Pancreas (tissue), 10 donors: ENCODE data around the gene MRPL48. TPM values are rescaled to one million over a fixed set of nuclear protein-coding genes. Genes with fewer than 3 reads are reported as not detected.

Experiments
- ATAC-seq, 4 donors: fragments of 200-7000 bp; cut with Tn5 transposase; one replicate each; pipeline versions ENCODE4 v1.8.0 to v1.9.1; 2020; ENCODE audit warnings: mild to moderate bottlenecking in 4 of 4, moderate library complexity in 4 of 4
- DNase-seq, 6 donors: peaks; one replicate each; pipeline ENCODE4 v3.0.0-alpha.2; 2020
- FAIRE-seq: peaks from 2 replicates; lab custom pipeline; 2012; peaks lifted over from hg19 to GRCh38; lab: Jason Lieb, UNC
- H3K27ac ChIP-seq, 4 donors: fragments of 200-600 bp; sonication (generic); 1 replicate in 3 of 4; 2 replicates in 1 of 4; pipeline versions ENCODE4 v1.5.0 to v1.8.0; 2020
- H3K27me3 ChIP-seq, 4 donors: fragments of 200-600 bp; one replicate each; pipeline ENCODE4 v1.8.0; 2021
- H3K36me3 ChIP-seq, 3 donors: fragments of 200-600 bp; sonication (generic) in 1 of 3; one replicate each; pipeline versions ENCODE4 v1.5.0 to v1.8.0; 2020 to 2021
- H3K4me1 ChIP-seq, 3 donors: fragments of 200-600 bp; one replicate each; pipeline ENCODE4 v1.8.0; 2021
- H3K4me3 ChIP-seq, 4 donors: fragments of 200-600 bp; sonication (generic) in 2 of 4; one replicate each; pipeline versions ENCODE4 v1.5.0 to v1.8.0; 2020 to 2021
- H3K9me3 ChIP-seq, 4 donors: fragments of 200-600 bp; one replicate each; pipeline ENCODE4 v1.8.0; 2021
- WGBS, 2 donors: extraction: QIAGEN DNeasy Blood & Tissue Kit; methylation state at CpG; one replicate each; pipeline ENCODE4 v1.1.7; 2013; 5-methylcytosine and 5-hydroxymethylcytosine counted together
- intact Hi-C, 3 donors: fragments of 100-400 bp; cut with DNase I; formaldehyde crosslinking; loops; one replicate each; pipeline versions ENCODE4 v1.11.1 to v1.14.2; 2022
- polyA plus RNA-seq, 2 donors: library from polyadenylated mRNA; stranded (reverse); fragments of 200-250 nt; gene quantifications; one replicate each; pipeline ENCODE4 v1.2.3, GENCODE V29; 2013
- total RNA-seq, 6 donors: library from RNA; stranded (reverse); fragmentation: NEBNext Ultra II Directional in 4 of 6; extraction: Animal tissue kit (Norgen Biotek cat#: 25700) in 4 of 6; gene quantifications; one replicate each; pipeline versions ENCODE4 v1.2.1 to v1.2.4, GENCODE V29; 2021 to 2023
- TF ChIP-seq, protein P1 (sequence below), 4 donors: fragments of 200-600 bp; sonication (generic) in 3 of 4; IDR thresholded peaks; one replicate each; pipeline versions ENCODE4 v1.5.0 to v1.8.0; 2021; ENCODE audit warnings: antibody characterized with exemption in 4 of 4
- donor health status: healthy with polysubstance abuse.
- donor health status: DM: no; HTN: no; CAD: no; lungs with moderate emphysema.
- donor health status: DM: no; HTN: no; CAD: no.
- donor health status: control.
- donor health status: control.
- donor health status: Bipolar disorder and iron deficiency.
- donor health status: DM: yes; HTN: yes; CAD: no.
- donor health status: DM: no; HTN: no; CAD: no.
- donor health status: DM: no; HTN: no; CAD: no.
- donor health status: DM: yes; HTN: yes; CAD: no.

The MRPL48 gene
- total and polyA plus RNA-seq, 8 donors, result 11.8 to 22.5 (median 17.5) TPM

DNA sequence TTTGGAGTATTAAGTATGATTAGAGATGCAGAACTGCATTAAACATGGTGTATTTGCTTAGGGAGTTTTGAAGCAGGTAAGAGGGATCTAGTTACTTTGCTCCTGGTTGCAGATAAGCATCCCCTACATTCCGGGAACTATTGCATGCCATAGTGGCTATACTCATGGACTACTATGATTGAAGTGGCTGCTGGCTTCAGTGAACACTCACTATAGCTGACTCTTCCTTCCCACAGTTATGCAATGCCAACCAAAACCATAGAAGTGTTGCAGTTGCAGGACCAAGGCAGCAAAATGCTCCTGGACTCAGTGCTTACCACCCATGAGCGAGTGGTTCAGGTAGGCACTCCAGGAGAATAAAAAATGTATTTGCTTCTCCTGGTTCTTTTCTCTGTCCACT lies 72.0 kb downstream of the MRPL48 start:
- Histone ChIP-seq H3K4me1 (no peaks in the 10 kb centered on the region), H3K27ac (no peak overlapping the region), H3K4me3 (no peak overlapping the region), H3K9me3 (no peaks in the 10 kb centered on the region), H3K27me3 (no peaks in the 10 kb centered on the region), H3K36me3 (peaks cover 0 to 15% (median 0%) of the 10 kb centered on the region in 3 donors)
- ATAC-seq, result no peak
- FAIRE-seq, result no peak
- WGBS, 2 donors, result 88 to 89% methylated on average over 2 of the region's 2 CpGs
- intact Hi-C loops, result no loop called here
- TF ChIP-seq, protein P1, sequence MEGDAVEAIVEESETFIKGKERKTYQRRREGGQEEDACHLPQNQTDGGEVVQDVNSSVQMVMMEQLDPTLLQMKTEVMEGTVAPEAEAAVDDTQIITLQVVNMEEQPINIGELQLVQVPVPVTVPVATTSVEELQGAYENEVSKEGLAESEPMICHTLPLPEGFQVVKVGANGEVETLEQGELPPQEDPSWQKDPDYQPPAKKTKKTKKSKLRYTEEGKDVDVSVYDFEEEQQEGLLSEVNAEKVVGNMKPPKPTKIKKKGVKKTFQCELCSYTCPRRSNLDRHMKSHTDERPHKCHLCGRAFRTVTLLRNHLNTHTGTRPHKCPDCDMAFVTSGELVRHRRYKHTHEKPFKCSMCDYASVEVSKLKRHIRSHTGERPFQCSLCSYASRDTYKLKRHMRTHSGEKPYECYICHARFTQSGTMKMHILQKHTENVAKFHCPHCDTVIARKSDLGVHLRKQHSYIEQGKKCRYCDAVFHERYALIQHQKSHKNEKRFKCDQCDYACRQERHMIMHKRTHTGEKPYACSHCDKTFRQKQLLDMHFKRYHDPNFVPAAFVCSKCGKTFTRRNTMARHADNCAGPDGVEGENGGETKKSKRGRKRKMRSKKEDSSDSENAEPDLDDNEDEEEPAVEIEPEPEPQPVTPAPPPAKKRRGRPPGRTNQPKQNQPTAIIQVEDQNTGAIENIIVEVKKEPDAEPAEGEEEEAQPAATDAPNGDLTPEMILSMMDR (IDR thresholded peaks at IDR 0.05), result no peak
- DNase-seq, result no peak

DNA sequence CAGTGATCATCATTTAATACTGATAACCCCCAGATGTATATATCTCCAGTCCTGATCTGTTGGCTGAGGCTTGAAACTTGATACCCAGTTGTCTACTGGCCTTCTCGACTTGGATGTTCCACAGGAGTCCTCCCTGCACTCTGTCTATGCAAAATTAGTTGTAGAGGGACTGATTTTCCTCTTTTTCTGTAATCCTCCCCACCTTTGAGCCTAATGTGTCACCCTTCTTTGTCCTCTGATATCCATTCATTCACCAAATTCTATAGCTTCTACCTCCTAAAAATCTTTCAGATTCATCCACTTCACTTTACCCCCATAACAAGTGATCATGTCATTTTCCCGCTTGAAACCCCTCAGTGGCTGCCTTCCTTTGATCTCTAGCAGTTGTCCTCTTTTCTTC lies 72.5 kb downstream of the MRPL48 start:
- H3K9me3 ChIP-seq, result no peaks in the 10 kb centered on the region
- DNase-seq (no peak), ATAC-seq (no peak), FAIRE-seq (no peak)
- H3K27ac ChIP-seq, result no peak overlapping the region
- no peak overlapping the region for H3K4me3 ChIP-seq
- TF ChIP-seq, protein P1 (IDR thresholded peaks at IDR 0.05), result no peak
- peaks cover 0 to 15% (median 0%) of the 10 kb centered on the region in 3 donors for H3K36me3 ChIP-seq
- intact Hi-C loops, result no loop called here
- no peaks in the 10 kb centered on the region for H3K27me3 ChIP-seq
- no peaks in the 10 kb centered on the region for H3K4me1 ChIP-seq
- 74 to 78% methylated on average over 2 of the region's 2 CpGs for WGBS, 2 donors

DNA sequence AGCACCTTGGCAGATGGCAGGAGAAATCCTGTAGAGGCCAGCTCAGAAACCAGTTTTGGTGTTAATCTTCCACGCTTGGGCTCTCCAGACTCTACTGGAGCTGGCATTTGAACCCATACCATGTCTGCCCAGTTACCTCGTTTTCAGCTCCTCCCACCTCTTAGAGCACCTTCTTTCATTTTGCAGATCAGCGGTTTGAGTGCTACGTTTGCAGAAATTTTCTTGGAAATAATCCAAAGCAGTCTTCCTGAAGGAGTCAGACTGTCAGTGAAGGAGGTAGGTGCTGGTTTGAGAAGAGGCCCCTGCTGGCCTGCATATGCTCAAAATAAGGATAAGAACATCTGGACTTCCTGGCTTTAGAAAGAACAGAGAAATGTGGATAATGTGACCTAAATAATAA lies 75.3 kb downstream of the MRPL48 start:
- intact Hi-C loops, result no loop called here
- FAIRE-seq (no peak), DNase-seq (no peak), ATAC-seq (no peak)
- no peak overlapping the region for H3K4me3 ChIP-seq
- H3K27me3 ChIP-seq, result no peaks in the 10 kb centered on the region
- H3K27ac ChIP-seq, result no peak overlapping the region
- H3K4me1 ChIP-seq, result no peaks in the 10 kb centered on the region
- H3K9me3 ChIP-seq, result no peaks in the 10 kb centered on the region
- peaks cover 0 to 15% (median 0%) of the 10 kb centered on the region in 3 donors for H3K36me3 ChIP-seq
- TF ChIP-seq, protein P1 (IDR thresholded peaks at IDR 0.05), result no peak
- 85% methylated on average over 4 of the region's 4 CpGs for WGBS, 2 donors

DNA sequence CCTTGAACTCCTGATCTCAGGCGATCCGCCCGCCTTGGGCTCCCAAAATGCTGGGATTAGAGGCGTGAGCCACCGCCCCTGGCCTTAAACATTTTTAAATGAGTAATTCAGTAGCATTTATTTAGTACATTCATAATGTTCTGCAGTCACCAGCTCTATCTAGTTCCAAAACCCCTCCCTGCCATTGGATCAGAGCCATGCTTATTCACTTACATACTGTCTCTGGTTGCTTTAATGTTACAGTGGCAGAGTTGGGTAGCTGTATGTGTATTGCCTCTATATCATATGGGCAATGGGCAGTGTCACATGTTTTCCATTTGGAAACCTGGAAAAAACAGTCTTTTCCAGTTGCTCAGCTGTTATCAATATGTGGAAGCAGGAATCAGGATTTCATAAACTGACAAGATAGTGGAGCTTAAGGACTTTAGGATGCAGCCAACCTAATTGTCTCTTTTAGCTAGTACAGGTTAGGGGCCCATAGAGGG lies 78.5 kb downstream of the MRPL48 start:
- Histone ChIP-seq H3K4me1 (no peaks in the 10 kb centered on the region), H3K9me3 (no peaks in the 10 kb centered on the region), H3K4me3 (no peak overlapping the region), H3K36me3 (peaks cover 0 to 15% (median 0%) of the 10 kb centered on the region in 3 donors), H3K27ac (no peak overlapping the region), H3K27me3 (no peaks in the 10 kb centered on the region)
- 87 to 96% methylated on average over 5 of the region's 5 CpGs for WGBS, 2 donors
- no peak for ATAC-seq
- intact Hi-C loops, result no loop called here
- FAIRE-seq, result no peak
- TF ChIP-seq, protein P1 (IDR thresholded peaks at IDR 0.05), result no peak
- DNase-seq, result no peak

DNA sequence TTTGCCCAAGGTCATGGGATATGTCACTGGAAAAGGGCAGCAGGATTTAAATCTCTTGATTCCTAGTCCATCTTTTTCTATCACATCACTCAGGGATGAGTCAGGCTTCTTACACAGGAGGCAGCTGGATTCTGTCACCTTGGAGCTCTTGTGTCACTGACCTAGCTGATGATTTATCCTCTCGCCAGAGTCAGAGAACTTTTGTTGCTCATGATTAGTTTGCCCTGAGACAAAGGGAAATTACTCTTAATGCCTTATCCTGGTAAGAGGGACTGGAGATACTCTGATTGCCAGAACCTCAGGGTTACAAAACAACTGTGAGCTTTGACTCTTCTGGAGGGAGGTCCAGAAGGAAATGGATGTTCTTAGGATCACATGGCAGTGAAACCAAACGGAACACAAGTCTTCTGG lies 78.9 kb downstream of the MRPL48 start:
- Histone ChIP-seq H3K27me3 (no peaks in the 10 kb centered on the region), H3K4me3 (no peak overlapping the region), H3K36me3 (peaks cover 0 to 20% (median 0%) of the 10 kb centered on the region in 3 donors), H3K9me3 (no peaks in the 10 kb centered on the region), H3K4me1 (no peaks in the 10 kb centered on the region), H3K27ac (no peak overlapping the region)
- intact Hi-C loops, result no loop called here
- no peak for FAIRE-seq
- TF ChIP-seq, protein P1 (IDR thresholded peaks at IDR 0.05), result no peak
- DNase-seq, result no peak
- peak in 1 of 4 donors; percentile 11 for ATAC-seq
- WGBS, 2 donors, result 71 to 81% methylated on average over 2 of the region's 2 CpGs
